DND-41 (cell line): Measurements from ENCODE around the gene GPR32.

Experiments
- CTCF ChIP-seq: IDR thresholded peaks from 2 replicates; pipeline ENCODE4 v1.5.1; 2012; ENCODE audit warnings: borderline replicate concordance, low read length, moderate library complexity, mild to moderate bottlenecking; ENCODE audit not compliant: poor library complexity, severe bottlenecking; ENCODE audit errors: extremely low read depth
- EZH2 ChIP-seq: IDR thresholded peaks from 3 replicates; pipeline ENCODE4 v1.6.1; 2012; ENCODE audit warnings: borderline replicate concordance, low read depth, mild to moderate bottlenecking, moderate library complexity, low read length, inconsistent platforms; ENCODE audit not compliant: severe bottlenecking

GRCh38 chr19:50777261-50777660, 7.0 kb downstream of the GPR32 start:
- no peak for TF ChIP-seq CTCF
- no peak for TF ChIP-seq EZH2
